NCI-H524 (cell line): Measurements from ENCODE around the gene SNAPC4.
A peak's percentile ranks its signal among the peaks of the same experiment; 100 is the strongest.

Experiments
- DNase-seq, 2 experiments: peaks; one replicate each; lab custom pipeline; 2025; lab: John Stamatoyannopoulos, UW

SNAPC4 gene

DNA sequence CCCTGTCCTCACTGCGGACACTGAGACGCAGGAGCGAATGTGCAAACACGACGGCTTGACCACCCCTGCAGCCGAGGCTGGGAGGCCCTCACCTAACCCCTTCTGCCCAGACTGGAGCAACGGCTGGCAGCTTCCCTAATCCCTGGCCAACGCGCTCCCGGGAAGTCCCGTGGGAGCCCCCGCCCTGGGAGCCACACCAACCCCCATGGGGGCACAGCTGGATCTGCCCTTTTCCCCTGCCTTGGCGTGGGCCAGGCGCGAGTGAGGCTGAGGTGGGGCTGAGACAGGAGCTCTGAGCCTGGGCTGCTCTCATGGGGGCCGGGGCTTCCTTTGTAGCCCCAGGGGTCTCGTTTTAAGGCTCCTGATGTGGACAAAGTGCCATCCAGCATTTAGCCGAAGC is 31.8 kb downstream of the SNAPC4 start:
- DNase-seq, result peak in 1 of 2 experiments; percentile 35

DNA sequence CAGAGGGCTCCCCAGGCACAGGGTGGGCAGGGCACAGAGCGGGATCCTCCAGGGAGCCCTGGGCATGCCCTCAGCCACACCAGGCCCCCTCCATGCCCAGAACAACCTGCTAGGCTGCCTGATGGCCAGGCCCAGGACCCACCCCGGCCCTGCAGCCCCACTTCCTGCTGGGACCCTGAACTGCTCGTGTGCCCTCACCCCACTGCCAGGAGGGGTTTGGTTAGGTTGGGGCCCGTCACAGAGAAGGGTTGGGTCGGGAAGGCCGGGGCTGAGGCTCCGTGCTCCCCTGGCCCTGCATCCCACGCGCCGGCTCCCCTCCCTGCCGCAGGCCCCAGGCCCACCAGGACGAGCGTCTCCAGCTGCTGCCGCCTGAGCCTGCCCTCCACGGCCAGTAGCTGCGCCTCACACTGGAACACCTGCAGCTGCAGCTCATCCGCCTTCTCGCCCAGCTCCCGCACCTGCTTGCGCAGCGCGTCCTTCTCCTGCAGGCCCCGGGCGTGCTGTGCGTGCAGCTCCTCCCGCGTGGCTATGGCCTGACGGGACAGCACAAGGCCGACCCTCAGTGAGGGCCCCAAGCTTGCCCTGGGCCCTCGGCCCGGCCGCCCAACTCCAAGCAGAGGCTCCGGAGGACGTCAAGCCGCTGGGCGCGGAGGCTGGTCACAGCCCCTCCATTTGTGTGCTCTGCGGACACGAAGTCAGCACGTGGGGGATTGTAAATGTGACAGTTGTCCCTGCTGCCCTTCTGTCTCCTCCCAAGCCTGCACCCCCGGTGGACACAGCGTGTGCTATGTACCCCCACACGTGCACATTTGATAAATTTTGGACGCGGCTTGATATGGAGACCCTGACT is 32.4 kb downstream of the SNAPC4 start:
- no peak for DNase-seq

DNA sequence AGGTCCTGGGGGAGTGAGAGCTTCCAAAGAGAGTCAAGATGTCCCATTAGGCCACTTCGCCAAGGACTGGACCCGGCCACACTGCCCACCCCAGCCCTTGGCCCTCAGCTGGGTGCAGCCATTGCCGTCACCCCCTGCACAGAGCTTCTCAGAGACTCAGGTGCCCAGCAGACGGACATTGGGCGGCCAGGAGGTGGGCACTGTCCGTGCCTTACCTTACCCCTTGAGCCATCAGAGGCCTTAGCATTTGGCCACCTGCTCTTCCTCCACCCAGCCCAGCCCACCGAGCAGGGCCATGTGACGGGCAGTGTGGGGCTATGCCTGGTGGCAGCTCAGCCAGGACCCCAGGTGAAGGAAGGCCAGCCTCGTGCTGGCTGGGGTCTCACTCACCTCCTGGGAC is 33.1 kb downstream of the SNAPC4 start:
- no peak for DNase-seq

DNA sequence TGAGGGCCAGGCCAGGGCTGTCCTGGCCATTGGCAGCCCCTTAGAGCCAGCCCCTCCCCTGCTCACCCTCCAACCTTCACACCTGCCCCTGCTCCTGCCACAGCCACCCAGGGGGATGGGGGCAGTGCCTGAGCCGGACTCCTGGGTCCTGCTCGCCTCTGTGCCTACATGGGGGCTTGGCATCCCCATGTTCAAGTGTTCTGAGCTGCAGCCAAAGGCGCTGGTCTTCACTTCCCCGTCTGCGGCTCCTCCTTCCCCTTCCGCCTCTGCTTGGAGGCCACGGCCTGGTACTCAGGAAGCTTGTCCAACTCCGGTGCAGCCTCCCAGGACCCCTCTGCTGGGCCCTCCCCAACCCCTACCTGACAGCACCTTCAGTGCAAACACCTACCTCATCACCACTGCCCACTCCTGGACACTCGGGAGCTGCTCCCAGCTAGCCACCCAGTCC is 34.2 kb downstream of the SNAPC4 start:
- DNase-seq, result no peak

DNA sequence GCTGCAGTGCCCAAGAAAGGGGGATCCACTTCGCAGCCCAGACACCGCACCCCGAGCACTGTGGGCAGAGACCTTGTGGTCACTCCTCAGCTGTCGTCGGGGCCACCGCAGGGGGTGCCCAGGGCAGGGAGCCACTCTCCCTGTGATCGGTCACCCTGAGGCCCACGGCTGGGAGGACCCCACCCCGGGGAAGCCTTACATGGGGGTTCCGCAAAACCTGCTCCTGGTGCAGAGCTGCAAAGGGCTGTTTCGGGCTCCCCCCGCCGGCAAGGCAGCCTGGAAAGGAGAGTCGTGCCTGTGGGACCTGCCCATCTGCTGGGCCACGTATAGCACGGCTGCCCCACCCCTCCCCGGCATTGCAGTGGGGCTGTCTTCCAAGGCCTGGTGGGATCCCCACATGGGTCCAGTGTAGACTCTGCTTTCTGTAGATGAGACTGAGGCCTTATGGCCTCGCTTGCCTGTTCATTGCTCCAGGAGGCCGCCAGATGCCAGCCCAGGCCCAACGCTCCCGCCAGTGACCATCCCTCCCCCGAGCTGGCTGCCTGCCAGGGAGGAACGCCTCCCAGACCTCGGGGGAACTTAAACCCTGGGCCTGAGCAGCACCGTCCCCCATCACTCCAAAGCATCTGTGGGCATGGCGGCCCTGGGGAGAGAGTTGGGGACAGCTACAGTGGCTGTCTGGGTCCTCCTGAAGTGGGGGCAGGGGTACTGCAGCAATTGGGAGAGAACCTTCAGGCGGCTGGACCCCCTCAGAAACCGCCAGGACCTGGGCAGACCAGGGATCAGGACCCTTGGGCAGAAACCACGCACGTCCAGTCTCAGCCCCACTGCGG is 34.8 kb downstream of the SNAPC4 start:
- DNase-seq, result peak; percentile 86 to 88

DNA sequence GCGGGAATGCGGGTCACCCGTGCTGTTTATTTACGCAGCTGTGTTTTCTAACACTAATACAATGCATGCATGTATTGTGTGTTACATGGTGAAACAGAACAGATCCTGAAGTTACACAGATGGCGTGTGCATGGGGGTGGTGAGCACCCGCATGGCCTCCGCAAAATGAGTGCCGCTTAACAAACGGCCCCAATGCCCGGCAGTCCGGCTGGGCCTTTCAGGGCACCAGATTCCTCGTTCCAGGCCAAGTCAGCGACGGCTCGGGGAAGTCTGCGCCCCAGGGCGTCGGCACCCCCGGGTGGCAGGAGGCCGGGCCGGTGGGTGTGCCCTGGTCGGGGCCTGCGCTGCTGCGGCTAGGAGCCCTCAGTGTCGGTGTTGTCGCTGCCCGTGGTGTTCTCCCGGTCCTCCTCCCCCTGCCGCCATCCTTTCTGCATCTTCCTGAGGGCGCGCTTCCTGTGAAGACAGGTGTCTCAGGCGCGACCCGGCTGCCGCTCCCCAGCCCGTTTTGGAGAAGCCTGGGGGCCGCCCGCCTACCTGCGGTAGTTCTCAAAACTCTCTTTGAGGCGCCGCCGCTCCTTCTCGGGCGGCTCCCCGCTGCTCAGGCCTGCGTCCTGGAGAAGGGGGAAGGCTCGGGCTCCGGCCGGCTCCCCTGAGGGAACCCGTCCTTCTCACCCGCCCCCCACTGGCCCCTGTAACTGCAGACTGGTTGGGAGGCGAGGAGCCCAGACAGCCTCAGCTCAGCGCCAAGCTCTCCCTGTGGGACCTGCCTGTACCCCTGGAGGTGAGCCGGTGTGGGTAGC is 35.8 kb downstream of the SNAPC4 start:
- DNase-seq, result no peak

DNA sequence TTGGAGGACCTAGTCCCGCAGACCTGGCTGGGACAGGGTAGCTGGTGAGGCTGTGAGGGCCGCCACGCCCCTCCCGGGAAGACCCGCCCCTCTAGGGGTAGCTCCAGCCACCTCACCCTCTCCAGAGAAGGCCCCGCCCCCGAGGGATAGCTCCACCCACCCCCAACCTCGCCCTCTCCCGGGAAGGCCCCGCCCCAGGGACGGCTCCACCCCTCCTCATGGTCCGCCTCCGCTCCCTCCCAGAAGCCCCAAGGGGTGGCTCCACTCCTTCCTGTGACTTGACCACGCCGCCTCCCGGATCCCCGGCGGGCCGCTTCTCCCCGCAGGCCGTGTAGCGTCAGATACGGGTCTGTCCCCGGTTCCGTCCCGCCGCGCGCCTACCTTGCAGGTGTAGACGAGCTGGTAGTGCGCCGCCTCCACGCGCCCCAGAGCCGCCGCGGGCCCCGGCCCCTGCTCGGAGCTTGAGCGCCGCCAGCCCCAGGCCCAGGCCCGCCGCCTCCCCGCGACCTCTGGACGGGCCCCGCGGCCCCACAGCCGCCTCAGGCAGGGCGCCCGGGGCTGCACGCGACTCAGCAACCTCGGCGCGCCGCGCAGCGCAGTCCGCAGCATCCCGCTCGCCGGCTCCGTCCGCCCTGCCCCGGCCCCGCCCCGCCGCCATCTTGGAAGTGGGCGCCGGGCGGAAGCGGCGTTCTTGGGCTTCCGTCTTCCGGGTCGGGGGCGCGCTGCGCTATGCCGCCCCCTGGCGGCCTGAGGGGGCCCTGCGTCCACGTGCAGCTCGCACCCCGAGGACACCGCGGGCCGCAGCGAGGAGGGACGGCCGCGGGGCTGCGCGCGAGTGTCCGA is 36.6 kb downstream of the SNAPC4 start, which contains the start of gene DNLZ:
DNLZ (minus strand) TSS at position 639 of the 843 bp plus-strand sequence; CDS start at position 609, 30 bp downstream.
- peak; percentile 85 to 91 for DNase-seq

DNA sequence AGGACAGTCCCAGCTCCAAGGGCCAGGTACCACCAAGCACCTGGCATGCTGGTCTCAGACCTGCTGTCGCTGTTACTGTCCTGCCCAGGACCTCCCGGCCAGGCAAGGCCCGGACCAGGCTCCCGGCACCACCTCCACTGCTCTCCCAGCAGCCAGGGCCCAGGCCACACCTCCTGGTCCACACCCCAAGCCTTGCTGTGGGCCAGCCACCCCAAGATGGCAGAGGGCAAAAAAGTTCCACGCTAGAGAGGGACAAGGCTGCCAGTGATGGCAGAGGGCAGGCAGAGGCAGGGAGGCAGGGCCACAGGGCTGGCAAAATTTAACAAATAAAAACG is 37.6 kb downstream of the SNAPC4 start:
- DNase-seq, result no peak

DNA sequence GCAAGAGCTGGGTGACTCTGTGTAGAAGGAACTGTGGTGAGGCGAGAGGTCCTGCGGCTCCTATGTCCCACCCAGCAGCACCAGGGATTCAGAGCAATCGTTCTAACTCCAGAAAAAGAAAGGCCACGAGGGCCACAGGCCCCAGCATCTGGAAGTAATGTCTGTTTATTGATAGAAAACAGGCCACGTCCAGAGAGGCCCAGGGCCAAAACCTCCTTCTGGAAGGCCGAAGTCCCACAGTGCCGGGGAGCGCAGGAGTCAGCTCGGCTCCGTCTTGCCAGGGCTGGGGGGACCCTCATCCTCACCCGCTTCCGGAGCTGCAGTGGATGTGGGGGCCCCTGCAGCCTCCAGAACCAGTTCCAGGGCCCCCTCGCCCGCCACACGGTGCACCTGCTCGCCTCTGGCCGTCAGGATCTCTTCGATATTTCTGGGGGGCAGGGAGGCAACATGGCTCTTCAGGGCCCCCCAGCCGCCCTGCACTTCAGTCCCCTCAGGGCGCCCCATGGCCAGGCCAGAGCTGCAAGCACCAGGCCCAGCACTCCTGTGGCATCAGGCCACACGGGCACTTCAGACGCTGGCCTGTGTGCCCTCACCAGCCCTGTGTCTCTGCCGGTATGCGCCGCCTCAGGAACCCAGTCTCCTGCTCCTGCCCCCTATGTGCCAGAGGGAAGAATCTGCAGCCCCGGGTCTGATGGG is 38.1 kb downstream of the SNAPC4 start:
- DNase-seq, result no peak

DNA sequence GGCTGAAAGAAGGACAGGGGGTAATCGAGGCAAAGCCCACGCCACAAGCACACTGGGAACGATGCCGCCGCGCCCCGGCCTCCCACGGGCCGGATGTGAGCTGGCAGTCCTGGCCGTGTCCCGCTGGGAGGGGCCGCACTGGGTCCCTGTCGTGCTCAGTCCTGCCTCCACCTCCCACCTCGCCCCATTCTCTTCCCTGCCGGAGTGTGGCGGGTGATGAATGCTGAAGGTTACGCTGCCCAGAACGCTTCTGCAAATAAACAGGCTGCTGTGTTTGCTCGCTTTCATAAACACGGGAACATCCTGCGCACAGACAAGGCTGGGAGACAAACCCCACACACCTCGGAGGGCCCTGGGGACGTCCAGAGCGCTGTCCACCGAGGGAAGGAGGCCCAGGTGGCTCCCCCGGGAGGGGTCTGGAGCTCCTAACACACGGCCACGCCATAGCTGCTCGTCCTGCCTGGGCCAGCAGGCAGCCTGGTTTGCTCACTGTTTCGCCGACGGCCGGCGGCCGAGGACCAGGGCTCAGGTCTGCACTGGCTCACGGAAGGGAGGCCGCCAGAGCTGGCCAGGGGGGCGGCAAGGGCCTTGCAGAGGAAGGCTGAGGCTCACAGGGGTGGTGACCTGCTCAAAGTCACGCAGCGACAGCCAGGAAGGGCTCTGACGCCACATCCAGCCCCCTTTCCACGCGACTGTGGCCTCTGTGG is 38.8 kb downstream of the SNAPC4 start:
- no peak for DNase-seq

DNA sequence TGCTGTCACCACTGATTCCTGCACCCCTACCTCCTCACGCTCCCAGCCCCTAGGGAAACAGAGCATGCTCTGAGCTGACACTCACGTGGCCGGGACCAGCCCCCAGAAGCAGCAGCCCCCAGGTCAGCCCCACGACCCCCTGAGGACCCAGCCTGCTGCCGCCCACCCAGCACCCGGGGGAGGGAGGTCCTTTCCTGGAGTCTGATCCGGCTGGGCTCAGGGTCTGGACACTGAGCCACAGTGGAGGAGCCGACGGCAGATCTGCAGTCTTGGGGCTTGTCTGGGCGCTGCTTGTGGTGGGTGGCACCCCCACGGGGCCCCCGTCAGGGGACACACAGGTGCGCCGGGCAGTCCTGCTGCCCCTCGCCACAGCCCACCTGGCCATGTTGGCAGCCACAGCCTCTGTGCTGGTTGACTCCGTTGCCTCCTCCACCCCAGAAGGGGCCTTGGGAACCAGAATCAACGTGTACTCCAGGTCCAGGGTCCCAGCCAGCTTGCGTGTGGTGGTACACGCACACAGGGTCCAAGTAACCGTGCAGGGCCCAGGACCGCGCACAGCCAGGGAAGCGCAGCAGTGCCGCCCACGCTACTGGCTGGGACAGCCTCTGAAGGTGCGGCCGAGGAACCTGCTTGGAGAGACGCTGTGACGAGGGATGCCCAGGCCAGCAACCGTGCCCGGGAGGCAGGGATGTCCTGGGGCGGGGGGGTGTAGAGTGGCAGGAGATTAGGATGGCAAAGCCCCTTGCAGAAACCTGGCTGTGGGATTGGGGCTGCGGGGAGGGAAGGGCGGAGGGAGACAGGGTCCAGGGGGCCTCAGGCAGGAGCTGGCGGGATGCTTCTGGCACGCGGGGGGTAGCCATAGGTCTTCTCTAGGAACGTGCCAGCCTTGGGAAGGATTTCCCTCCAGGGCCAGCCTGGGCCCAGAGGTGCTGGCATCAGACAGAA is 39.9 kb downstream of the SNAPC4 start:
- peak in 1 of 2 experiments; percentile 23 for DNase-seq

DNA sequence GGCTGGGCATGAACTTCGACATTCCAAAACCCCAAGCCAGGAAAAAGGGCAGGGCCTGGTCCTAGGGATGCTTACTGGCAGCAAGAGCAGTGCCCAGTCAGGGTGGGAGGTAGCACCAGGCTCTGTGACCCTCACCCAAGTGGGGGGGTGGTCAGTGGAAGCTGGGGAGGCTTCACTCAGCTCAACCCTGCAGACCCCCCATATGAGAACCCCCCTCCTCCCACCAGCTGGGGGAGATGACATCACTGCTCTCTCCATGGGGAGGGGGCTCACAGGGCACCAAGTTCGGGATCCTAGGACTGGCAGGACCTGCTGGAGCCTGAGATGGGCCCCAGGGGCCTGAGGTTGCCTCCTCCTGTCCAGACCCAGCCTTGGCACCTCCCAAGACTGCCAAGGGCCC is 41.1 kb downstream of the SNAPC4 start:
- DNase-seq, result no peak

DNA sequence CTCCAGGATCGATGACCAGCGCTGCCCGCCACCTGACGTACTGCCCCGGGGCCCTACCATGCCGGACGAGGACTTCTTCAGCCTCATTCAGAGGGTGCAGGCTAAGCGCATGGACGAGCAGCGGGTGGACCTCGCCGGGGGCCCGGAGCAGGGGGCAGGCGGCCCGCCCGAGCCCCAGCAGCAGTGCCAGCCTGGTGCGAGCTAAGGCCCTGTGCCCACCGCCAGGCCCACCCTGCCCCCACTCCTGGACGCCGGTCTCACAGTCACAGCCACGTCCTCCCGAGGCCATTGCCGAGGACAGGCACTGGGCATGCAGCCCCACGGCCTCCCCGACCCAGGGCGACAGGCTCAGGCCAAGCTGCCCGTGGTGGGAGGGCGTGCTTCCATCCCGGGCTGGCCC is 42.0 kb downstream of the SNAPC4 start:
- DNase-seq, result no peak

DNA sequence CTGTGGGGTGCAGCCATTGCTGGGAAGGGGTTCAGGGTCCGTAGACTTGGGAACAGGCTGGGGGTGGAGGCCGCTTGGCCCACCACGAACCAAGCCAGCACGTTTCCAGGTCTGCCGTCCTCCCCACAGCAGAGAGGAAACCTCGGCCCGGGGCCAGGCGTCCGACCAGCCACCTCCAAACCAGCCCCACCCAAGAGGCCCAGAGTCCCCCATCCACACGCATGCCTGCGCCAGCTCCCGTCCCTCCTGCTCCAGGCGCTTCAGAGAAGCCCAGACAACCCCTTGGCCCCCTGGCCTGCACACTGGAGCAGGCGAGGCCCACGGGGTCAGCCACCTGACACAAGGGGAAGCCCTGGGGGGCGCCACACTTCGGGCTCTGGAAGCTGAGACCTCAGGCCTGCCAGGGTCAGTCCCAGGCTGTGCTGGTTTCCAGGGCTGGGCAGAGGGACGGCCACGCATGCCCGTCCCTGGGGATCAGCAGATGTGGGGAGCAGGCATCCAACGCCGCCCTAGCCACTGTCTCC is 42.7 kb downstream of the SNAPC4 start:
- DNase-seq, result no peak

DNA sequence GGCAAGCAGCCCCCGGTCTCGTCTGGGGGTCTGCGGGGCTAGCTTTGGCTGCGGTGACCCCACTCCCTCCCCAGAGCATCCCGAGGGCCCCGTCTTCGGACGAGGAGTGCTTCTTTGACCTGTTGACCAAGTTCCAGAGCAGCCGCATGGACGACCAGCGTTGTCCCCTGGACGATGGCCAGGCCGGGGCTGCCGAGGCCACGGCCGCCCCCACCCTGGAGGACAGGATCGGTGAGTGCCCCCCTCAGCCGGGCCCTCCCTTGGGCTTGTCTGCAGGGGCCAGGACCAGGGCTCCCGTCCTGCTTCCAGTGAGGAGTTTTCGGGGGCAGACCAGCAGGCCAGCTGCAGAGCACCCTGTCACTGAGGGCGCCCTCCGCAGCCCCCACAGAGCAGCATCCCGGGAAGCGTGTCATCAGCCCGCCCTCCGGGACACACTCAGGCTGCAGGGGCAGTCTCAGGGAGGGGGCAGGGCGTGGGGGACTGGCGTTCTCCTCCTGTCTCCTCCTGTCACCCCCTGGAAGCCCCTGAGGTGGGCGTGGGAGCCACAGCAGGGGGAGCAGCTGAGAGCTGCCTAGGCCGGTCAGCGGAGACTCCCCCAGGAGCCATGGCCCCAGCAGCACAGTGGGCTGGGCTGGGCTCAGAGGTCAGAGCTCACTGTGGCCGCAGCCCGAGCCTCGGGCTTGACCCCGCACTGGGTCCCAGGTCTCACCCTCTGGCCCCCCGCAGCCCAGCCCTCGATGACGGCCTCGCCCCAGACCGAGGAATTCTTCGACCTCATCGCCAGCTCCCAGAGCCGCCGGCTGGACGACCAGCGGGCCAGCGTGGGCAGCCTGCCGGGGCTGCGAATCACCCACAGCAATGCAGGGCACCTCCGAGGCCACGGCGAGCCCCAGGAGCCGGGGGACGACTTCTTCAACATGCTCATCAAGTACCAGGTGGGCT is 44.1 kb downstream of the SNAPC4 start:
- DNase-seq, result no peak

DNA sequence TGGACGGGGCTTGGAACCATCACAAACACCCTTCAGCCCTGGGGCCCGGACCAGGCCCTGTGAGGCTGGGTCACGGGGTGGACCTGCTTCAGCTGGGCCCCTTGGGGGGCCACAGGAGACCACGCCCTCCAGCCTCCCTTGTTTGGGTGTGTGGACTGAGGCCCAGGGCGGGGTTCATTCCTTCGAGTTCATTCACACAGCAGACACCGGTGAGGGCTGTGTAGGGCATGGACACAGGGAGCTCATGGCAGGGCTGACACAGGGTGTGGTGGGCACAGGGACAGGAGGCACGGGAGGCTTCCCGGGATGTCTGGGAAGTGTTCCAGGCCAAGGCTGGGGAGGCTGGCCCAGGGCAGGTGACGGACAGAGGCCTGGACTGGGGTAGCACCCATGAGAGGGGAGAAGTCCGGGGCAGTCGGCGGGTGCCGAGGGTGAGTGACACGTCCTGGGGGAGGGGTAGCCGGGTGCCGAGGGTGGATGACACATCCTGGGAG is 45.3 kb downstream of the SNAPC4 start:
- DNase-seq, result no peak

DNA sequence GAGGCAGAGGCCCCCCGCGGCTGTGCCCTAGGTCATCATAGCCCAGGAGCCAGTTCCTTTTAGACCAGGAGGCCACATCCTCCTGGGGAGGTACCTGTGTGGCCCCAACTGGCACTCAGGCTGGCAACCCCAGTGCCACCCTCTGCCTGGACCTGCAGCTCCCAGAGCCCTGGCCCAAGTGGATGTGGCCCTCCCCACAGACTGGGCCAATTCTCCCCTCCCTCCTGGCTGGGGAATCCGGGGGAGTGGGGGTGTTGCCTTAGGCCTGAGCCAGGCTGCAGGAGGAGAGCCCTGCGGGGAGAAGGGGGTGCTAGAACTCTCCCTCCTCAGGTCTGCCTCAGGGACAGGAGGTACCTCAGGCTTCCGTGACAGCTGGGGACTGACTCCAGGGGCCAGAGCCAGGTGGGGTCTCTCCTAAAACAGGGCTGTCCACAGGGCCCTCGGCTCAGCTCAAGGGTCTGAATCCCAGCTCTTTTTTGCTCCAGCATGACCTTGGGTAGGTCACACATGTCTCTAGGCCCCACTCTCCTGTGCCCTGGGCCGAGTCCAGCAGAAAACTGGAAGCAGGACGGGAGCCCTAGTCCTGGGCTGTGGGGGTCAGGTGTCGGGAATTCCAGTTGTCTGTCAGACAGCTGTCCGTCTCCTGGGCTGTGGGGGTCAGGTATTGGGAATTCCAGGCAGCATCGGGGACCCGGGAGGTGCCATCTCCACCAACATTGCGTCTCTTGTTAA is 46.0 kb downstream of the SNAPC4 start:
- DNase-seq, result no peak
